OCI-LY3 (cell line): ENCODE results near the gene SYNE1.

Experiments used
- H2AFZ ChIP-seq: fragments of 200-600, 300-600 bp; shearing (Covaris generic); 2 replicates; pipeline ENCODE4 v1.6.0; 2014; ENCODE audit warnings: antibody characterized with exemption, low read depth, low read length
- H3K27ac ChIP-seq: fragments of 200-600, 300-600 bp; sonication (generic); 2 replicates; pipeline ENCODE4 v1.5.1; 2014; ENCODE audit warnings: mild to moderate bottlenecking, low read length, moderate library complexity, mixed read lengths
- H3K27me3 ChIP-seq: fragments of 200-600, 300-600 bp; sonication (generic); 2 replicates; pipeline ENCODE4 v1.6.1; 2014; ENCODE audit warnings: low read depth, low read length, mixed read lengths
- H3K36me3 ChIP-seq: fragments of 200-600, 300-600 bp; sonication (generic); replicated peaks from 2 replicates; pipeline ENCODE3; 2014; ENCODE audit warnings: low read depth, low read length, mixed read lengths
- H3K4me1 ChIP-seq: fragments of 300-600, 200-600 bp; sonication (generic); 2 replicates; pipeline ENCODE4 v1.6.1; 2014; ENCODE audit warnings: low read length, mixed read lengths
- H3K4me2 ChIP-seq: fragments of 200-600, 300-600 bp; sonication (generic); 2 replicates; pipeline ENCODE4 v1.6.1; 2014; ENCODE audit warnings: low read length, mixed read lengths
- H3K4me3 ChIP-seq: fragments of 300-600, 200-600 bp; sonication (generic); 2 replicates; pipeline ENCODE4 v1.5.1; 2014; ENCODE audit warnings: antibody characterized with exemption, mild to moderate bottlenecking, low read length, moderate library complexity
- H3K79me2 ChIP-seq: fragments of 300-600, 200-600 bp; shearing (Covaris generic); 2 replicates; pipeline ENCODE4 v1.6.1; 2014; ENCODE audit warnings: mild to moderate bottlenecking, low read length, mixed read lengths
- H3K9ac ChIP-seq: fragments of 300-600, 200-600 bp; shearing (Covaris generic); 2 replicates; pipeline ENCODE4 v1.6.0; 2014; ENCODE audit warnings: mild to moderate bottlenecking, low read length, moderate library complexity
- H3K9me3 ChIP-seq: fragments of 200-600, 300-600 bp; shearing (Covaris generic); 2 replicates; pipeline ENCODE4 v1.6.1; 2014; ENCODE audit warnings: low read length, mixed read lengths; ENCODE audit not compliant: insufficient read depth
- H4K20me1 ChIP-seq: fragments of 200-600, 300-600 bp; sonication (generic); 2 replicates; pipeline ENCODE4 v1.6.1; 2016; ENCODE audit warnings: low read length, mixed read lengths; ENCODE audit not compliant: insufficient read depth
- EZH2phosphoT487 ChIP-seq: fragments of 200-600 bp; shearing (Covaris generic); IDR thresholded peaks from 2 replicates; pipeline ENCODE4 v1.6.1; 2018; ENCODE audit warnings: antibody characterized with exemption, mixed run types, low read depth
- TF ChIP-seq, protein P1 (sequence below): fragments of 200-600, 300-600 bp; sonication (generic); IDR thresholded peaks from 2 replicates; pipeline ENCODE4 v1.5.1; 2014; ENCODE audit warnings: antibody characterized with exemption, low read length, low read depth

SYNE1 gene

DNA sequence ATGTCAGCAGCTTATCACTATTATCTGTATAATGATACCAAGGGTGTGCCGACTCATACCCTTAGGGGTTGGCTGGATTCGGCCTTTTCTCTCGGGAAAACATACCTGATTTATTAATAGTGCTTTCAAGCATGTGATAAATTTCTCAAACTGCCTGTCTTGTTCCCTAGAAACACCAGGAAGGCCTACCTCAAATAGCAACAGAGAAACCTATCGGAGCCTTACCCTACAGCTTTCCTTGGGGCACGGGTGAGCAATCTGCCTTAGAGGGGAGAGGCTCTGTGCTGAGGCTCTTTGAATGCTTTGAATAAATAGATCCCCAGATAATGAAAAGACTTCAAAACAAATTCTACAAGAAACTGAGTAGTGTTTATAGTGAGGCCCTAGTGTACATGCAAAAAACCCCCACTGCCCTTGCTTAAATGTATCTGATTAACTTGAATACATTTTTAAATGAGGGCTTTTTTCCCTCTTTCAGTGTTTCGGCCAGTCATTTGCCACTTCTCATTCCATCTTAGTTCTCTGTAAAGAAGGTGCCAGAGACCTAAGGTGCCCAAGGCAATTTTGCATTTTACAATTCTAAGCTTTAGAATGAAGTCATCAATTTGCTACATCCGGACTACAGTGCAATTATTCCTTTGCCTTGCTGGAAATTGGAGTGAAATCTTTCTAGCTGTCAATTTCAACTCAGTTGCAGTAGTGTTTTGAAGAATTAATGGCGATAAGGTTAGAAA is 509.6 kb downstream of the SYNE1 start:
- Histone ChIP-seq H3K27ac (no peak overlapping the region), H4K20me1 (no peaks in the 10 kb centered on the region), H3K9me3 (no peaks in the 10 kb centered on the region), H3K27me3 (no peaks in the 10 kb centered on the region), H3K4me2 (no peak overlapping the region), H3K36me3 (no peaks in the 10 kb centered on the region), H3K79me2 (no peaks in the 10 kb centered on the region), H2AFZ (no peak overlapping the region), H3K4me3 (no peak overlapping the region), H3K4me1 (peaks cover 22% of the 10 kb centered on the region), H3K9ac (no peak overlapping the region)
- no peak for TF ChIP-seq EZH2phosphoT487
- TF ChIP-seq, protein P1, sequence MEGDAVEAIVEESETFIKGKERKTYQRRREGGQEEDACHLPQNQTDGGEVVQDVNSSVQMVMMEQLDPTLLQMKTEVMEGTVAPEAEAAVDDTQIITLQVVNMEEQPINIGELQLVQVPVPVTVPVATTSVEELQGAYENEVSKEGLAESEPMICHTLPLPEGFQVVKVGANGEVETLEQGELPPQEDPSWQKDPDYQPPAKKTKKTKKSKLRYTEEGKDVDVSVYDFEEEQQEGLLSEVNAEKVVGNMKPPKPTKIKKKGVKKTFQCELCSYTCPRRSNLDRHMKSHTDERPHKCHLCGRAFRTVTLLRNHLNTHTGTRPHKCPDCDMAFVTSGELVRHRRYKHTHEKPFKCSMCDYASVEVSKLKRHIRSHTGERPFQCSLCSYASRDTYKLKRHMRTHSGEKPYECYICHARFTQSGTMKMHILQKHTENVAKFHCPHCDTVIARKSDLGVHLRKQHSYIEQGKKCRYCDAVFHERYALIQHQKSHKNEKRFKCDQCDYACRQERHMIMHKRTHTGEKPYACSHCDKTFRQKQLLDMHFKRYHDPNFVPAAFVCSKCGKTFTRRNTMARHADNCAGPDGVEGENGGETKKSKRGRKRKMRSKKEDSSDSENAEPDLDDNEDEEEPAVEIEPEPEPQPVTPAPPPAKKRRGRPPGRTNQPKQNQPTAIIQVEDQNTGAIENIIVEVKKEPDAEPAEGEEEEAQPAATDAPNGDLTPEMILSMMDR, result no peak

DNA sequence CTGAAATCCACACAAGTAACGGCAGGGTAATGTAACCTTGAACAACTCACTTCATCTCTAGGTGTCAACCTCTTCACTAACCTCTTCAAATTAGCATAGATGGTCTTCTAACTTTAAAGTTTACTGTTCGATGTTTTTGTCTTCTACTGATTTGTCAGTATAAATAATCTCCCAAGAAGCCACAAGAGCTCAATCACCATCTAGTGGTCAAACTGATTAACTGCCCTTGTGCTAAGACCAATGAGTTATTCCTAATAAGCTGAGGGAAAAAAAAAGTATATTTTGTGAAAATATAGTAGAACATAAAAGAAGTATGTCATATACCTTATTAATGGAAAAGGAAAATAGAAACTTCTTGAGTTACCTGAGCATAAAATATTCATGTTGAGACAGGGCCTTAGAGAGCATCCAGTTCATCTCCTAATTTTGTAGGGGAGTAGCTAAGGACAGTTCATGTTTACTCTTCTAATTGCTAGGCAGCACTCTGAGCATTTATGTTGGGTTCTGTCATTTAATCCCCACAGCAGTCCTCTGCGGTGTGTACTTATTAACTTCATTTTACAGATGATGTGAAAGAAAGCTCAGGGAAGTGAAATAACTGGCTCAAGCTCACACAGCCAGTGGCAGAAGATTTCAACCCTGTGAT is 512.6 kb downstream of the SYNE1 start:
- H3K79me2 ChIP-seq, result no peaks in the 10 kb centered on the region
- no peaks in the 10 kb centered on the region for H3K9me3 ChIP-seq
- H3K9ac ChIP-seq, result peak overlapping the region; percentile 16; the same call in 1 of the 2 replicates
- H3K4me2 ChIP-seq, result peak overlapping the region; percentile 59
- TF ChIP-seq, protein P1, result peak; percentile 66
- no peak for TF ChIP-seq EZH2phosphoT487
- no peaks in the 10 kb centered on the region for H3K36me3 ChIP-seq
- H3K27me3 ChIP-seq, result no peaks in the 10 kb centered on the region
- peak overlapping the region; percentile 42 for H3K27ac ChIP-seq
- H3K4me1 ChIP-seq, result peaks cover 22% of the 10 kb centered on the region
- H3K4me3 ChIP-seq, result peak overlapping the region; percentile 38; the same call in 1 of the 2 replicates
- H2AFZ ChIP-seq, result no peak overlapping the region
- H4K20me1 ChIP-seq, result no peaks in the 10 kb centered on the region

DNA sequence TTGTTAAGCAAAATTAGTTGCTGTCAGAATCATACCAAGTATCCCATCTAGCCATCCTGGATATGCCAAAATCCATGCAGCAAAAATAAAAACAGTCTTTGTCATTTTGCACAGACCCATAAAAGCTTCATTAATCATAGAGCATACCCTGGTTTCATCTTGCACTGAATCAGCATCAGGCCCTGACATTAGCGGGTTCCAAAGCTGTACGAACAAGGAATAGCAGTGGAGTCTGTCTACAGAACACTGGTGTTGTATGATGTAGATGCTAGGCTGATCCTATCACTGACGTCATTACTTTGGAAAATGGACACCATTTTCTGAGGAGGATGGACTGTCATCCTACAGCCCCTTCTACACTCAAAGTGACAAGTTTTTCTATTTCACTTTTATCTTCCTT is 514.1 kb downstream of the SYNE1 start:
- Histone ChIP-seq H3K27ac (no peak overlapping the region), H4K20me1 (no peaks in the 10 kb centered on the region), H3K27me3 (no peaks in the 10 kb centered on the region), H3K79me2 (no peaks in the 10 kb centered on the region), H3K4me1 (peaks cover 22% of the 10 kb centered on the region), H3K9me3 (no peaks in the 10 kb centered on the region), H3K4me3 (no peak overlapping the region), H3K9ac (no peak overlapping the region), H3K4me2 (no peak overlapping the region), H2AFZ (no peak overlapping the region), H3K36me3 (no peaks in the 10 kb centered on the region)
- TF ChIP-seq, protein P1, result no peak
- TF ChIP-seq EZH2phosphoT487, result no peak

DNA sequence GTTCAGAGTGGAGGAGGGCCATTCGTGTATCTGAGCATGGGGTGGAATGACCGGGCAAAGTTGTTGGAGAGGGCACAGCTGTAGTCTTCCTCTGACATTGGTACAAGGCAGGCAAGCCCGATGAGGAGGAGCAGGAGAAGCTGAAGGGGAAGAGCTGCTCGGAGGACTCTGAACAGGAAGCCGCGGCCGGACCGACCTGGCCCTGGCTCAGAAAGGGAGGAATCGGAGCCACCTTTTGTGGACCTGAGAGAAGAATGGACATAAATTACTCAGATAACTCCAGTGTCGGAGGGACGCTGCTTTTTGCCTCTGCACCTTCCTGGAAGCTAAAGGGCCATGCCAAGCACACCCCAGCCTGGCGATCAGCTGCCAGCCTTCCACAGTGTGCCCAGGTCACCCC is 514.7 kb downstream of the SYNE1 start:
- Histone ChIP-seq H3K9me3 (no peaks in the 10 kb centered on the region), H3K4me1 (peaks cover 22% of the 10 kb centered on the region), H3K27ac (no peak overlapping the region), H2AFZ (no peak overlapping the region), H3K4me2 (no peak overlapping the region), H3K36me3 (no peaks in the 10 kb centered on the region), H3K27me3 (no peaks in the 10 kb centered on the region), H3K79me2 (no peaks in the 10 kb centered on the region), H3K4me3 (no peak overlapping the region), H4K20me1 (no peaks in the 10 kb centered on the region), H3K9ac (no peak overlapping the region)
- no peak for TF ChIP-seq EZH2phosphoT487
- TF ChIP-seq, protein P1, result no peak
